Vagina (tissue), 2 donors: ENCODE measurements around the gene ANKS1A. TPM values are rescaled to one million over a fixed set of nuclear protein-coding genes. Genes with fewer than 3 reads are reported as not detected.

Experiments used
- DNase-seq, 2 donors: peaks; one replicate each; pipeline ENCODE4 v3.0.0-alpha.2; 2017; ENCODE audit errors: extremely low spot score in 2 of 2
- H3K27ac ChIP-seq: fragments of 200-600 bp; sonication (generic); one replicate; pipeline ENCODE4 v1.5.1; 2019
- H3K27me3 ChIP-seq: fragments of 200-600 bp; sonication (generic); one replicate; pipeline ENCODE4 v1.5.1; 2019
- H3K36me3 ChIP-seq, 2 donors: fragments of 200-600 bp; sonication (generic); one replicate each; pipeline ENCODE4 v1.5.1; 2017 to 2019
- H3K4me1 ChIP-seq: fragments of 200-600 bp; sonication (generic); one replicate; pipeline ENCODE4 v1.5.1; 2019
- H3K4me3 ChIP-seq, 2 donors: fragments of 200-600 bp; sonication (generic); 1 replicate in 1 of 2; 2 replicates in 1 of 2; pipeline ENCODE4 v1.5.1; 2016 to 2019
- H3K9me3 ChIP-seq: fragments of 200-600 bp; sonication (generic); one replicate; pipeline ENCODE4 v1.5.1; 2019
- POLR2A ChIP-seq, 2 donors: fragments of 450-650 bp; IDR thresholded peaks; one replicate each; pipeline ENCODE4 v1.6.1; 2017; ENCODE audit warnings: antibody characterized with exemption in 2 of 2, mild to moderate bottlenecking in 2 of 2, moderate library complexity in 2 of 2
- POLR2AphosphoS5 ChIP-seq, 2 donors: sonication (generic); formaldehyde crosslinking; IDR thresholded peaks; one replicate each; pipeline ENCODE4 v1.9.0; 2017; ENCODE audit warnings: antibody characterized with exemption in 2 of 2, mild to moderate bottlenecking in 2 of 2, low read depth in 1 of 2; ENCODE audit not compliant: insufficient read depth in 1 of 2
- intact Hi-C: fragments of 100-400 bp; cut with DNase I; formaldehyde crosslinking; loops from one replicate; pipeline ENCODE4 v1.15.1; 2023
- total RNA-seq: library from RNA; depleted of rRNA; stranded (reverse); fragments of >200 nt; gene quantifications from one replicate; pipeline ENCODE4 v1.2.3, GENCODE V29; 2016
- TF ChIP-seq, protein P1 (sequence below), 3 experiments: fragments of 450-650 bp in 2 of 3; fragments of 200-600 bp in 1 of 3; sonication (generic) in 1 of 3; IDR thresholded peaks; one replicate each; pipeline ENCODE4 v1.5.1; 2017 to 2019; ENCODE audit warnings: antibody characterized with exemption in 3 of 3, mild to moderate bottlenecking in 2 of 3, moderate library complexity in 2 of 3

The ANKS1A gene
- total RNA-seq, 1 donor from 2014 or later: 24.3 TPM

GRCh38 chr6:35047265-35048011 is 158.4 kb downstream of the ANKS1A start:
- Histone ChIP-seq H3K4me1 (peaks cover 97% of the 10 kb centered on the region), H3K9me3 (no peaks in the 10 kb centered on the region), H3K4me3 (no peak overlapping the region), H3K36me3 (no peaks in the 10 kb centered on the region), H3K27me3 (no peaks in the 10 kb centered on the region), H3K27ac (peak overlapping the region; percentile 80)
- DNase-seq: no peak
- intact Hi-C loops: no loop called here
- TF ChIP-seq POLR2AphosphoS5 (IDR thresholded peaks at IDR 0.05; ENCODE audit: insufficient read depth in 1 of 2, low read depth in 1 of 2) (no peak), POLR2A (IDR thresholded peaks at IDR 0.05) (no peak)
- TF ChIP-seq, protein P1, sequence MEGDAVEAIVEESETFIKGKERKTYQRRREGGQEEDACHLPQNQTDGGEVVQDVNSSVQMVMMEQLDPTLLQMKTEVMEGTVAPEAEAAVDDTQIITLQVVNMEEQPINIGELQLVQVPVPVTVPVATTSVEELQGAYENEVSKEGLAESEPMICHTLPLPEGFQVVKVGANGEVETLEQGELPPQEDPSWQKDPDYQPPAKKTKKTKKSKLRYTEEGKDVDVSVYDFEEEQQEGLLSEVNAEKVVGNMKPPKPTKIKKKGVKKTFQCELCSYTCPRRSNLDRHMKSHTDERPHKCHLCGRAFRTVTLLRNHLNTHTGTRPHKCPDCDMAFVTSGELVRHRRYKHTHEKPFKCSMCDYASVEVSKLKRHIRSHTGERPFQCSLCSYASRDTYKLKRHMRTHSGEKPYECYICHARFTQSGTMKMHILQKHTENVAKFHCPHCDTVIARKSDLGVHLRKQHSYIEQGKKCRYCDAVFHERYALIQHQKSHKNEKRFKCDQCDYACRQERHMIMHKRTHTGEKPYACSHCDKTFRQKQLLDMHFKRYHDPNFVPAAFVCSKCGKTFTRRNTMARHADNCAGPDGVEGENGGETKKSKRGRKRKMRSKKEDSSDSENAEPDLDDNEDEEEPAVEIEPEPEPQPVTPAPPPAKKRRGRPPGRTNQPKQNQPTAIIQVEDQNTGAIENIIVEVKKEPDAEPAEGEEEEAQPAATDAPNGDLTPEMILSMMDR (IDR thresholded peaks at IDR 0.05): no peak

- no peaks in the 10 kb centered on the region for H3K27me3 ChIP-seq
- no peak for DNase-seq
- TF ChIP-seq POLR2A (IDR thresholded peaks at IDR 0.05) (no peak), POLR2AphosphoS5 (IDR thresholded peaks at IDR 0.05; ENCODE audit: insufficient read depth in 1 of 2, low read depth in 1 of 2) (no peak)
- TF ChIP-seq, protein P1 (IDR thresholded peaks at IDR 0.05): no peak
- H3K4me1 ChIP-seq: peaks cover 96% of the 10 kb centered on the region
- H3K27ac ChIP-seq: peak overlapping the region; percentile 80
- no peak overlapping the region for H3K4me3 ChIP-seq
- intact Hi-C loops: no loop called here
- H3K9me3 ChIP-seq: no peaks in the 10 kb centered on the region
- no peaks in the 10 kb centered on the region for H3K36me3 ChIP-seq
Measured at GRCh38 chr6:35048031-35048613, 159.1 kb downstream of the ANKS1A start.

- H3K9me3 ChIP-seq: no peaks in the 10 kb centered on the region
- TF ChIP-seq POLR2A (IDR thresholded peaks at IDR 0.05) (no peak), POLR2AphosphoS5 (IDR thresholded peaks at IDR 0.05; ENCODE audit: insufficient read depth in 1 of 2, low read depth in 1 of 2) (no peak)
- TF ChIP-seq, protein P1 (IDR thresholded peaks at IDR 0.05): no peak
- H3K36me3 ChIP-seq: no peaks in the 10 kb centered on the region
- intact Hi-C loops: no loop called here
- no peak for DNase-seq
- no peak overlapping the region for H3K4me3 ChIP-seq
- H3K27me3 ChIP-seq: no peaks in the 10 kb centered on the region
- H3K4me1 ChIP-seq: peaks cover 95% of the 10 kb centered on the region
- H3K27ac ChIP-seq: peak overlapping the region; percentile 80
Measured at GRCh38 chr6:35048631-35049083, 159.6 kb downstream of the ANKS1A start.

- intact Hi-C loops: no loop called here
- Histone ChIP-seq H3K27ac (peak overlapping the region; percentile 80), H3K4me1 (peaks cover 91% of the 10 kb centered on the region), H3K36me3 (no peaks in the 10 kb centered on the region), H3K27me3 (no peaks in the 10 kb centered on the region), H3K4me3 (no peak overlapping the region), H3K9me3 (no peaks in the 10 kb centered on the region)
- TF ChIP-seq POLR2AphosphoS5 (IDR thresholded peaks at IDR 0.05; ENCODE audit: insufficient read depth in 1 of 2, low read depth in 1 of 2) (no peak), POLR2A (IDR thresholded peaks at IDR 0.05) (no peak)
- DNase-seq: no peak
Measured at GRCh38 chr6:35049156-35049735, 160.2 kb downstream of the ANKS1A start.

GRCh38 chr6:35049900-35050756 is 161.1 kb downstream of the ANKS1A start:
- no peak for DNase-seq

More at GRCh38 chr6:35049900-35050756, 161.1 kb downstream of the ANKS1A start:
- intact Hi-C loops: no loop called here
- TF ChIP-seq, protein P1 (IDR thresholded peaks at IDR 0.05): no peak
- TF ChIP-seq POLR2AphosphoS5 (IDR thresholded peaks at IDR 0.05; ENCODE audit: insufficient read depth in 1 of 2, low read depth in 1 of 2) (no peak), POLR2A (IDR thresholded peaks at IDR 0.05) (no peak)
- no peaks in the 10 kb centered on the region for H3K9me3 ChIP-seq
- H3K36me3 ChIP-seq: no peaks in the 10 kb centered on the region
- peak overlapping the region; percentile 80 for H3K27ac ChIP-seq
- no peak overlapping the region for H3K4me3 ChIP-seq
- H3K27me3 ChIP-seq: no peaks in the 10 kb centered on the region
- H3K4me1 ChIP-seq: peaks cover 82% of the 10 kb centered on the region
